Fibroblast of skin of right quadriceps (primary cell): ENCODE data around the gene NEK7.

Experiments used
- DNase-seq: peaks from one replicate; pipeline ENCODE4 v3.0.0-alpha.2; 2013

NEK7 gene

DNA sequence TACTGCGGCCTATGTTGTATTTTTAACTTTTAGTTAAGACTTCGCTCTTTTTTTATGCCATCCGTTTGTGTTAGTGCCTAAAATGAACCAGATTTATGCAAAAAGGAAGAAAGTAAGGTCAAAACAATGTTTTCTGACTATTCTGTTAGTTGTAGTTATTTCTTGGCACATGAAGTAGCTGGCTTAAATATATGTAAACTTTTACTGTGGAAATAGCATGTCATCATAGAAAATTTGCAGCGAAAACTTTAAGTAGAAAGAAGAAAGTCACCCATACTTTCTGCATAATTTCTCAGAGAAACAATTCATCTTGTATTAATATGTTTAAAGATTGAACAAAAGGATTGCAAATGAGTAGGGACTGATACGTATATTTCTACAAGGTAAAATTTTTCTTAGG, 106.4 kb downstream of the NEK7 start:
- DNase-seq = no peak

DNA sequence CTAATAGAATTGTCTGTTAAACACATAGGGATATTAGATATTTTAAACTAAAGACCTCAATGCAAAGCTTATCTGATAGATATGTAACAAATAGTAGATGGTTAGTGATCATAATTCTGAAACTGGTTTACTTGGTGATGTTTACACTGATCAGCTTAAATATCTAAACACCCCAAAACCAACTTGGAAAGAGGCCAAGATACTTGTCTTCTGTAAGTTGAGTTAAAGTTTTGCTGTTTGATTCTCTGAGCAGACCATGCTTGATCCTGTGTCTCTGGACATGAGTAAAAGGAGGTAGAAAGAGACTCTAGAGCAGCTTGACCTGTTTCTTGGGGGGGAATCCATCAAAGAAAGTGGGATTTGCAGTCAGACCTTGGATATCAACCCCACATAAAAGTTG, 107.5 kb downstream of the NEK7 start:
- DNase-seq = no peak

DNA sequence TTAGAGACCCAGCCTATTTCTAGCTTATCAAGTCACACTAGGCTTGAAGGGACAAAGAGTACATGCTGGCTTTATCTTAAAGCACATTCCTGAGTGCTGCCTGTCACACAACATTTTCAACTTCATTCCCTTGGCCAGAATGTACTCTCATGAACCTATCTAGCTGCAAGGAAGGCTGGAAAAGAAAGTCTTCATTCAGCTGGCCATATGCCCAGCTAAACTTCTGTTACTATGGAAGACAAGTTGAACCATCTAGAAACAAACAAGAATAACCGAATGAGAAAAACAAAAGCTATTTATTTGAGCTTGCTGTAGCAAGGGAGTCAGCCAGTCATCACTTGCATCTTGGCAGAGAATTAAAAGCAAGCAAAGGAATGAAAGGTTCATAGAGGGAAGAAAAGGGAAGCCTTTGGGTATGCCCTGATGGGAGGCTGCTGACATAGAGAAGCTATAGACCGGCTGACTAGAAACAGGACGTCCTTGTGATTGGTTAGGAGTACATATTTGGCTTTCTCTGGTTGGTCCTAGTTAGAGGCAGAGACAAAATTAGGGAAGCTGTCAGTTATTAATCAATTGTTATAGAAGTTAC, 108.4 kb downstream of the NEK7 start:
- peak; percentile 23 for DNase-seq

DNA sequence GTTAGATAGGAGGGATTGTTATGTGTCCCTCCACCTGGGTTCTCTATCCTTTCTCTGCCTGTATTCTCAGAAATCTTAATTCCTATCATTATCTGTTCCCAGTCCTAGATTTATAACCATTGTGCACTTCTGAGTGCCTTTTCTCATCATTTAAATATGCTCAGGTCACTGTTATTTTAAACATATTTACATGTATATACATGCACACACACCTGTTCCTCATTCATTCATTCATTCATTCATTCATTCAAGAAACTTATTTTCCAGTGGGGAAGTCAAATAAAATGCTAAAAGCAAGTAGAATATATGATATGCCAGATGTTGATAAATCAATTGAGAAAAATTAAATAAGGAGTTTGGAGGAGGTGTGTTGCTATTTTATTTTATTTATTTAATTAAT, 110.3 kb downstream of the NEK7 start:
- no peak for DNase-seq

DNA sequence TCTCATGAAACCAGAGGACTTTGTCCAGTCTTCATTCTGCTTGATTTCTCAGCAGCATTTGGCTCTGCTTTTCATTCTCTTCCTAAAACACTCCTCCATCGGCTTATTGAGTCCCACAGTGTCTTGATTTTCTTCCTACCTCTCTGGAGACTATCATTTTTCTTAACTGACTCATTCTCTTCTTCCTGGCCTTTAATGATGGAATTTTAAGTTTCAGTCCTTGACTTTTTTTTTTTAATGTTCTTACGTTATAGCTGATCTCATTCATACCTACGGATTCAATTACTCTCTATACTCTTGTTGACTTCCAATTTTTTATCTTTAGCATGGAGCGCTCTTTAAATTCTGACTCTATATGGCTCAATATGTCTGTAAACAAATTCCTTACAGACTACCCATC, 111.1 kb downstream of the NEK7 start:
- DNase-seq = peak; percentile 84

DNA sequence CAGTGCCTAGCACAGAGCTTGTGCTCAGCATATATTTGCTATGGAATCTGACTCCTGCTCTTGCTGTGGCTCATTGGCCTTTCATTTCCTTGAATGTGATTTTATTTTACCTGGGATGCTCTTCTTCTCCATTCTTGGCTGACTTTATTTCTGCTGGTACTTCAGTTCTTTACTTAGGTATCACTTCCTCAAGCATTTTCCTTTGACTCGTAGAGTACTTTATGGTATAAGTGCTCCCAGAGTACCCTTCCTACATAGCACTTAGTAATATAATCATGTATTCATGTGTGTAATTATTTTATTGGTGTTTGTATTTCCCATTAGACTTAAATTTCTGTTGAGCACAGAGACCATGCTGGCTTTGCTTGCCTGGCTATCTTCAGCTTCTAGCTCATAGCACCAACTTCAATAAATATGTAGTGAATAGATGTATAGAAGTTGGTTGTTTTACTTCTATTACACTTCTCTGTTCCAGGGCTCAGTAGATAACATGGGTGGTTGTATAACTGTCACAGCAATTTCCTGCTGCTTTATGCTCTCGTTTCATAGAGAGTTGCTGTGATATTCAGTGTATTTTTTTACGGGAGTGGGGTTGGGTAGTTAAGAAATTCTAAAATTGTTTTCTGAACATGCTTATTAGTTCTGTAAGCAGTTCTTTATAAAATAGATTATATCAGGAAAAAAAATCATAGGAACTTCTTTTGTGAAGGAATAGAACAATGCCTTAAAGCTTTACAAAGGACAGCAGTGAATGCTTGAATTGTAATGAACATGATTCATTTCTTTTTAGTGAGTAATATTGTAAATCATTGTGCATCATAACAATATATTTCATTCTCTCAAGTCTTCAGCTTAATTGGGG, 112.2 kb downstream of the NEK7 start:
- no peak for DNase-seq

DNA sequence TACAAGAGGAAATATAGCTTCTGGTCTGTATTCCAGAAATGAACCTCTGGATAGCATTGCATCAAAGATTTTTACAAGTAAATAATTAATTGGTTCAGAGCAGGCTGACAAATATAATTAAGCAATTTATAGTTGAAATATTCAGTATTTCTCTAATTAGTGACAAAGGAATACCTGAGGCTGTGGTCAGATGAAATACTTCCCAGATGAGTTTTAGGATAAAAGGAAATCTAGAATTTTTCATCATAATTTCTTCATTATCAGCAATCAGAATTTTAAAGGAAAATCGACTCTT, 112.8 kb downstream of the NEK7 start:
- DNase-seq = no peak

DNA sequence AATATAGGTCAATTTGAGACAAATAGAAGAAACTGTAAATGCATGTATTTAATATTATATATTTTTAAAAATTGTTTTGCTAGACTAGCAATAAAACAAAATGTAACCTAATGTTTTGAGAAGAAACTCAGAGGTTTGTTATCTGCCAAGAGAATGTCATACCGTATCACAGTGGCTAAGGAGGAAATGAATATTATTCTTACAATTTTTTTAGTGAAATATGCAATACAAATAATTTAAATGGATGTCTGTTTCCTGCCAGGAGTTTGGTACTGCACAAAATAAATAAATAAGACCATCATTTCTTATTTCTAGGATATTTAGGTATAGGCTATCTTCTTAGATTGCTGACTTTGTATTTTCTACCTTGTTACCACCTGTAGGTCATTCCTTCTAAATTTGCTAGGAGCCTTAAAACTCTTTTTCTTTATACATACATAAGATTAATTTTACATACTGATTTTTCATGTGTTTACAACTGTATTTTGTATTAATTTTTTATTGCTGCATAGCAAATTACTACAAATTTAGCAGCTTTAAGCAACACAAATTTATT, 113.6 kb downstream of the NEK7 start:
- DNase-seq = no peak

DNA sequence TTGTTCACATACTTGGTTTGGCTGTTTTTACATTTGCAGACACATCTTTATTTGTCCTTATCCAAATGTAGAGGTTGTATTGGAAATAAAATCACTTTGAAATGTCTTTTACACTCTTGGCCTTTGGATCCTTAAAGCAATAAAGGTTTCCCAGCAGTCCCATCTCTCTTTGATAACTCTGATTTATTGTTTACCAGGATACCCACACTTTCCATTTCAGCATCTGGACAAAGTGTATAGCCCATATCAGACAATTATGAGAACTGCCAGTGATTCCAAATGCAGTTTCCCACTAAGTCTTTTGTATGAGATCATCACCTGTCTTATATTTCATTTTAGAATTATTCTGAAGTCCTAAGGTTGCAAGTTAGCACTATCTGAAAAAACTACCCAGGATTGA, 114.7 kb downstream of the NEK7 start:
- no peak for DNase-seq

DNA sequence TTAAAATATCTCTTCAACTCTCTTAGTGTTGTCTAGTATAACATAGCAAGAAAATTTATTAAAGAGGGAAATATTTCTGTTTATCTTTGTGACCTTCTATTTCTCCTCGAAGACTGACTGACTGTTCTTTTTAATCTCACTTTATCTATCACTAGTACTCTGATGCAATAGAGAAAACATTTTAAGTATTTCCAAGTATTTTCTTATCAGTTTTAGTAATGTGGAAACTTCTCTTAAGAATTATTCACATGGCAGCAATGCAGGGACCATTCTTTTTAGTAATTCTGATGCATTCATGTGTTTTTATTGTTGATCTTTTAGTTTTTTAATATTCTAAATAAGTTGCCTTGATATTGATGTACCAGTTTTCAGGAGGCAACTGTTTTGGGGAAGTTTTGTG, 115.7 kb downstream of the NEK7 start:
- no peak for DNase-seq

DNA sequence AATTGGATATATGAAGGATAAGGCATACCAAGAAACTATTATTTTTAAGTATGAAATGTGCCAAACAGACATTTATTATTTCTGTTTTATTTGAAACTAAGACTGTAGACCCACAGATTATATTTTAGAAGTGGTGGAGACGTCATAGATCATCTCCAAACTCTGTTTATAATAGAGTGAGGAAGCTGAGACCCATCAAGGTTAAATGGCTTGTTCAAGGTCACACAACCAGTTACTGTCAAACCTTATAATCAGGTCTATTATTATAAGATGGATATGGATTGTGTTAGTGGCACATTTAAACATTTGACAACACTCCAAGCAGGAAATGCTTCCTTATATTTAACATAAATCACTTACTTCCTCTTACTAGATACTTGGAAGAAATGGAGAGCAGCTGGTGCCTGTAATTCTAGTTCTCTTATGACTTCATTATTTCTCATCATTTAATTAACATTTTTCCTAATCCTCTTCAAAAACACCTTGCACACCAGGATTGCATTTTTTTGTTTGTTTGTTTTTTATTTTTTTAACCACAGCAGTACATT, 117.0 kb downstream of the NEK7 start:
- peak; percentile 29 for DNase-seq

DNA sequence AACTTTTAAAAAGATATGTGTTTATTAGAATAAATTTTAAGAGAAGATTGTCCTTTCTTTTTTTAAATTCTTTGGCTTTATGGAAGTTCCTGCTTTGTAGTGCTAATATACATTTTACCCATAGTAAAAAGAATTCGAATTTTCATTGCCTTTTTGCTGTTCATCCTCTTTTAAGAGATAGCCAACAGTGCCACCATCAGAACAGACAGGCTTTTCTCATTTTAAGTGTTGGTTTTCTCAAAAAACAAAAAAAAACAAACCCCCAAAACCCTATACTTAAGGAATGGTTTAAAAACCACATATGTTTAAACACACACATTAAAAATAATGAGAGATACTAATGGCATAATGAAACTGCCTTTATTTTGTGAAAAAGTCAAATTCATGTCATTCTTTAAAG, 118.8 kb downstream of the NEK7 start:
- no peak for DNase-seq

DNA sequence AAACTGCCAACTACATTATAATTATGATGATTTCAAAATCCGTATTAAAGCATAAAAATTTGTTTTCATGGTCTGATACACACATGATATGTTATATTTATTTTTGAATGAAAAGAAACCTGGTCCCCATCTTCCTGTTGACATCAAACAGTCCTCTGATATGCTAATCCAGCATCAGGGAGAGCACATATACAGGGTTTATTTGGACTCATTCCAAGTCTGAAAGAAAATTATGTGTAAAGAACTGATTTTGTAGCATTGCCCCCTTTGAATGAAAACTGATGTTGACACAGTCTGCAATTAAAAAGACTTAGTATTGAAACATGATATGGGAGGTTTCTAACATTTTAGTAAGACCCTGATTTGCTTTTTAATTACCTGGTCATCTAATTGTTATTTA, 119.4 kb downstream of the NEK7 start:
- DNase-seq = no peak

DNA sequence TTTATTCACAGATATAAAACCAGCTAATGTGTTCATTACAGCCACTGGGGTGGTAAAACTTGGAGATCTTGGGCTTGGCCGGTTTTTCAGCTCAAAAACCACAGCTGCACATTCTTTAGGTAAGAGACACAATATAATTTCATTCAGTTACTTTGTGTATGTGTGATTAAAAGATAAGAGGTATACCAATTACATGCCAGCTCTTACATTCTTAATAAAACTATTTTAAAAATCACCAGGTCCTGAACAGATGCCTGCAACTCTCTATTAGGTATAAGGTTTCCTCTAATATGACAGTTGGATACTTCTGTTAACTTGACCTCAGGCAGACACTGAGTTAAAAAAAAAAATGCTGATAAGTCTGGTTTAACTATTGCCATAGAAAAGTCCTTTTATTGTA, 122.1 kb downstream of the NEK7 start:
- DNase-seq = no peak

DNA sequence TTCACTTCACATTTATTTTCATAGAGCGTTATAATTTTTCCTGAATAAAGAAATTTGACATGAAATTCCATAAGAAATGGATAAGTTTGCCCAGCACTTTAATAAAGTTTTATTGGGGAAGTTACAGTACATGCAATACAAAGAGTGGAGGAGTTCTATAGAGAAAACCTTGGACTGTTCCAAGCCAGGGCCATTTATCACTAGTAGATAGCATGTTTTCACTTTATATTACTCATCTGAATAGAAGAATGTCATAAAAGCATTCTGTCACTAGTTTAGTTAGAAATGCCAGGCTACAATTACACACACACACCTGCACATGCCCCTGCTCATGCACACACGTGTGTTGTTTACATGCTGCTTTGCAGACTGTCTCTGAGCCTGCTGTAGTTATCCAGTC, 123.3 kb downstream of the NEK7 start:
- no peak for DNase-seq

DNA sequence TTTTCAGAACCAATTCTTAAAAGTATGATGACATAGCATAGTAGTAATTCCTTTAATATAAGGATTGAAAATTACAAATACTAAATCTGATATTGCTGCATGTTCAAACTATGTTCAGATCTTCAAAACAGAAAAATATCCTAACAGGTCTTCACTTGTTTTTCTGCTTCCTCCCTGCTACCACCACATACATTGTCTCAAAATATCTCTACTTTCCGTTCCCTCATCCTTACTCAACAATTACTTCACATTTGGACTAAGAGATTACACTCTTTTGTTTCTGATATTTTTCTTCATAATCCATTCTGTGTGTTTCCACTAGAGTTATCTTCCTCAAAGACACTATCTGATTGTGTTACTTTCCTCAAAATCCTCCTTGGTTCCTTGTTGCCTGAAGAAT, 125.1 kb downstream of the NEK7 start:
- DNase-seq = no peak

DNA sequence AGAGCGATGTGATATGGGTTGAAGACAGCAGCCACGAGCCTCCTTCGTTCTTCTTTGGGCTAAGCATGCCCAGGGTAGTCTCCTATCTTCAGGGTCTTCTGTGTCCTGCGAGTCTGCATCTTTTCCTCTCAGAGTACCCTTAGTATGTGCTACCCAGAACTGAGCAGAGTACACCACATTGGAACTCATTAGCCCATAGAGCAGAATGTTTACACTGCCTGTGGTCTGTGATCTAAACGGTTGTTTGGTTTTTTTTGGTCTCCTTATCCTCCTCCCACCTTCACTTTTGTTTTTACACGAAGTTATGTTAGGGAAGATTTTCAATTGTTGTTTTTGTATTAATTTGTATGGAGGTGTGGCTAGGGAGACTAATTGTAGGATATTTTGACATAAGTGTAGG, 126.4 kb downstream of the NEK7 start:
- no peak for DNase-seq

DNA sequence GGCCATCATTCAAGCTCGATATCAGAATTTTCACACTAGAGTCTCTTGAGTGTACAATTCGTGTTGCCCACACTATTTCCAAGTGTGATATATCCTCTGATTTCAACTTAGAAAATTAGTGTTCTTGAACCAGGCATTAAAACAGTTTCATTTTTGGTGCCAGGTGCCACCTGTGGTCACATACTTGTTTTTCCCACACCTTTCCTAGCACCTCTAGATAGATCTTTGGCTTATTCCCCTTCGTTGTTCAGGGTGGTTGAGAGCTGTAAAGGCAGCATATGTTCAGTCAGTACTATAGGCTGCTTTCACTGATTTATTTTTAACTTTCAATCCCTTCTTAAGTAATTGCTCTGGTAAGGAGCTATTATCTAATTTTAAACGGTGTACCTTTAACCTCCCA, 131.1 kb downstream of the NEK7 start:
- no peak for DNase-seq

DNA sequence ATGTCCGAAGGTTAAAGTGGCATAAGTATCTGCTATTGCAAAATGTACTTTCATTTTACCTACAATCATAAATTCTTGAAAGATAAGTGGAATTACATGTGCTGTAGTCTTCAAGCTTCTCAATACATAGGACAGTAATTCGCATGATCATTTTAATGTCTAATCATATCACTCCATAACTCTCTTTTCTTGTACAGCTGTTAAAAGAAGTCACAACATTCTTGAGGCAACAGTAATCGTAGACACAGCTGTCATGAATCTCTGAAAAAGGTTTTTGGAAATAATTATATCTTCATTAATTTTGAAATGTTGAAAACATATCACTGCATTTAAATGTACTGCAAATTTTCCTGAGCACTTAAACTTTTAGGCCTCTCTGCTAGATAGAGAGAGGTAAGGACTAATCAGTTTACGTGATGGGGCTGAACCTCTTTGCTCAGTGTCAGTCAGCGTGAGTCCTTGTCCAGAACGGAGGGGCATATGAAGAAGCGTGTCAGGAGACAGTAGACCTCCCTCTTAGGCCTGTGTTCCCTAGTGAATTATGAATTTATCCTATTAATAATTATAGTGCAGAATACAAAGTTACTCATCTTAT, 133.4 kb downstream of the NEK7 start:
- no peak for DNase-seq

DNA sequence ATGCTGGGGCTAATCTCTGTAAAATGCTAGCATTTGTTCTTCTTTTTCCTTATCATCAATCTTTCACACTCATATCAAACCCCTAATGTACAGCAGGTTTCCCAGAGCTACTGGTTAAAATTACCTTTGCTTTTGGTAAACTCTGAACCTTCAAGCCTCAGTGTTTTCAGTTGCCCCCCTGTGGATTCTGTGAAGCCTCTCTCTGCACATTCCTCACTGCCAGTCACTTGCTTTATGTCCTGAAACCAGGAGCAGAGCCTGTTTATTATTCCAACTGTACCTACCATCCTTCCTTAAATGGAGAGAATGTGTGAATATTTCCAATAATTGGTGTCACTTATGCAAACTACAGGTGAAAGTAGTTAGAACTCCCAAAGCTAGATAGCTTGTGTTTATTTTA, 134.2 kb downstream of the NEK7 start:
- no peak for DNase-seq

DNA sequence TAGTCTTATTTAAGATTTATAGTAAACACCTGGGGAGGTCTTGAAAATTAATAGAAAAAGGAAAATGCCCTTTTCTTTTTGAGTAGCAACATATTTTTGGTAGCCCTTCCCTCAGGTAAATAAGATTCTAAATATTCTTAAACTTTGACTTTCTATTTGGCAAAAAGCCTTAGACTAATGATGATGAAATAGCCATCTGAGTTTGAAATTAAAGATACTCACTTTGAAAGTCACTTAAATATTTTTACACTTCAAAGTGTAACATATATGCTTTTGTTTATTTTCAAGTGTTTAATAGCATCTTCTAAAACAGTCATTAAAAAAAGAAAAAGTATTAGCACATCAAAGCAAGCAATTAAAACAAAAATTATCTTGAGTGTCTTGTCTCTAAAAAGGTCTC, 135.1 kb downstream of the NEK7 start:
- DNase-seq = no peak

DNA sequence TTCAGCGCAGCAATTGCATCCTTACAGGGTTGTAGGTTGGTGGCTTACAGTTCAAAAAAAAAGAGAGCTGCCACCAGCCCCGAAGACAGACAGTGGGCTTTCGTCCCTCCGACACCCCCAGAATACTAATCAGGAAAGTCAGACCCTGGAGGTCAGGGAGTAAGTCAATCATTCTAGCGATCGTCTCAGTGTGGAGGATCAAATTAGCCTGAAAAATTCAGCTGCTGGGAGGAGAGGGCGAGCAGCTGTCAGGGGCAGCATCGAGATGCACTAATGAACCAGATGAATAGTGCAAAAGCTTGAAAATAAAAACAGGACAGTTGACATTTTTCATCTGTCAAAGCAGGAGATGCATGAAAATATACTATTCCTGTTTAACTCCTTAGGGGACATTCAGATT, 138.4 kb downstream of the NEK7 start:
- DNase-seq = no peak

DNA sequence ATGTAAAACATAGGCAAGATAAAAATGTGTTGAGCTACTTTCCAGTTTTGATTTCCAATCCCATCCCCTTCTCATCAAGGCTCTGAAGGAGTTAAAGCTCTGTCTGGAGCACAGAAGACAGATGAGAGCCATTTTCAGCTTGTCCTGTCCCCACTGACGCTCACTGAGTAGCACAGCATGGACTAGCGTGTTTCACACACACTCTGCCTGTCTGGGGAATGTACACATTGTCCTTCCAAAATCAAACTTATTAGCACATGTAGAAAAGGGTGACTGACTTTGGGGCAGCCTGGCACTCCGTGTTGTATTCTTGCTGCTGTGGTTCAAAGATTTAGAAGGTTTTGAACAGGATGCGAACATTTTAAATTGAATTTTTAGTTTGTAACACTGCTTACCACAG, 139.2 kb downstream of the NEK7 start:
- DNase-seq = no peak

DNA sequence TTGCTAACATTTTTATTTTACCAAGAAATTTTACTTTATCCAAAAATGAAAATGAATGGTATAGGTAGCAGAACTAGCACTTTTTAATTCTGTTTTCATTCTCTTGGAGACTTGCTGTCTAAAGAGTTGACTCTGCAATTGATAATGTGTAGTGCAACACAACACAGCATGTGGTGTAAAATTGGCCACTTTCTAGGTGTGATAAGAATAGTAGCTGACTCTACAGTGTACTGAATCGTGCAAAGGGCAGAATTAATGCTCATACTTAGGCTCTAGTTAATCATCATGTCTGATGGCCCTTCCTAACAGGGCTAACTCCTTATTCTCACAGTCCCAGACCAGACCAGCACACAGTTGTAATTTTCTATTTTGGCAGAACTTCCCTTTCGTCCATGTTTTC, 140.5 kb downstream of the NEK7 start:
- no peak for DNase-seq
